GM23338 (cell line): ENCODE measurements around the gene LRRC63.

Source experiments
- CREB1 ChIP-seq: fragments of 250-450 bp; sonication (Bioruptor Pico); IDR thresholded peaks from 2 replicates; pipeline ENCODE4 v1.5.0; 2020; ENCODE audit warnings: low read depth, mild to moderate bottlenecking, moderate library complexity
- CTCF ChIP-seq, 2 experiments: fragments of 200-600 bp in 1 of 2; sonication (generic) in 1 of 2; conservative IDR thresholded peaks; 2 replicates each; pipeline versions ENCODE4 v1.5.1 to v1.6.1; 2016 to 2017; ENCODE audit warnings: antibody characterized with exemption in 2 of 2, low read depth in 2 of 2, mild to moderate bottlenecking in 2 of 2, moderate library complexity in 1 of 2
- EZH2phosphoT487 ChIP-seq: fragments of 200-600 bp; sonication (generic); IDR thresholded peaks from one replicate; pipeline ENCODE4 v1.8.1; 2018; ENCODE audit warnings: antibody characterized with exemption; ENCODE audit not compliant: unreplicated experiment
- POLR2AphosphoS5 ChIP-seq: IDR thresholded peaks from 2 replicates; pipeline ENCODE4 v1.6.1; 2016; ENCODE audit warnings: antibody characterized with exemption, low read depth

GRCh38 chr13:46202188-46202795, 9.4 kb upstream of the LRRC63 start:
- TF ChIP-seq CREB1 (no peak), CTCF (conservative IDR thresholded peaks at IDR 0.05; ENCODE audit: low read depth in 2 of 2) (no peak), POLR2AphosphoS5 (no peak), EZH2phosphoT487 (no peak)
